GM11168 (cell line): ENCODE results near the gene SDHAF3.

Source experiments
- in situ Hi-C: fragments of 300-500 bp; cut with MboI; formaldehyde crosslinking; loops from one replicate; pipeline ENCODE4 v1.12.0; 2022; ENCODE audit warnings: low sequenced_read_pairs; ENCODE audit not compliant: unreplicated experiment

SDHAF3 gene

GRCh38 chr7:97200018-97200417, 82.5 kb downstream of the SDHAF3 start:
- in situ Hi-C loops = no loop called here

- in situ Hi-C loops = no loop called here
Observed at GRCh38 chr7:97203957-97204356, 86.5 kb downstream of the SDHAF3 start.

- in situ Hi-C loops = no loop called here
Observed at GRCh38 chr7:97204821-97205220, 87.3 kb downstream of the SDHAF3 start.

GRCh38 chr7:97215556-97215955, 98.1 kb downstream of the SDHAF3 start:
- in situ Hi-C loops = no loop called here

- in situ Hi-C loops = no loop called here
Observed at GRCh38 chr7:97218767-97219166, 101.3 kb downstream of the SDHAF3 start.

GRCh38 chr7:97219237-97219636, 101.7 kb downstream of the SDHAF3 start:
- in situ Hi-C loops = no loop called here

- in situ Hi-C loops = no loop called here
Observed at GRCh38 chr7:97224316-97224715, 106.8 kb downstream of the SDHAF3 start.

- in situ Hi-C loops = no loop called here
Observed at GRCh38 chr7:97226541-97226940, 109.0 kb downstream of the SDHAF3 start.
